Testis (tissue), 3 donors: ENCODE data around the gene LRRTM4. TPM values are rescaled to one million over a fixed set of nuclear protein-coding genes. Genes with fewer than 3 reads are reported as not detected.

Experiments used
- DNase-seq: peaks from one replicate; pipeline ENCODE4 v3.0.0-alpha.2; 2019
- H3K27ac ChIP-seq, 2 donors: fragments of 200-600 bp; sonication (generic); one replicate each; pipeline ENCODE4 v1.5.1; 2019
- H3K27me3 ChIP-seq: fragments of 200-600 bp; sonication (generic); one replicate; pipeline ENCODE4 v1.5.1; 2019
- H3K36me3 ChIP-seq: fragments of 200-600 bp; sonication (generic); one replicate; pipeline ENCODE4 v1.5.1; 2017; ENCODE audit warnings: low read depth; ENCODE audit errors: missing control alignments
- H3K4me1 ChIP-seq: fragments of 200-600 bp; sonication (generic); one replicate; pipeline ENCODE4 v1.5.1; 2019
- H3K4me3 ChIP-seq, 2 donors: fragments of 200-600 bp; sonication (generic); one replicate each; pipeline ENCODE4 v1.5.1; 2017 to 2019
- H3K9me3 ChIP-seq: fragments of 200-600 bp; sonication (generic); one replicate; pipeline ENCODE4 v1.5.1; 2017
- CTCF ChIP-seq, 3 experiments: fragments of 450-650 bp in 2 of 3; fragments of 200-600 bp in 1 of 3; sonication (generic) in 1 of 3; IDR thresholded peaks; one replicate each; pipeline ENCODE4 v1.5.1; 2016 to 2019; ENCODE audit warnings: antibody characterized with exemption in 3 of 3, mild to moderate bottlenecking in 2 of 3, moderate library complexity in 1 of 3
- POLR2A ChIP-seq: fragments of 450-650 bp; IDR thresholded peaks from one replicate; pipeline ENCODE4 v1.6.1; 2017; ENCODE audit warnings: antibody characterized with exemption, mild to moderate bottlenecking, moderate library complexity
- WGBS, 2 donors: methylation state at CpG; one replicate each; pipeline ENCODE4 v1.1.5; 2018; 5-methylcytosine and 5-hydroxymethylcytosine counted together
- intact Hi-C: fragments of 100-400 bp; cut with DNase I; formaldehyde crosslinking; loops from one replicate; pipeline ENCODE4 v1.15.1; 2023; ENCODE audit warnings: low total_unique reads
- polyA plus RNA-seq: library from polyadenylated mRNA; stranded (reverse); fragments of 350-450 nt; fragmentation: Illumina TruSeq; extraction: RNeasy Lipid Tissue Mini Kit (QIAGEN cat#74804); gene quantifications from one replicate; pipeline ENCODE4 v1.2.3, GENCODE V29; 2014; ENCODE audit warnings: low read depth, low replicate concordance; ENCODE audit not compliant: insufficient read depth
- total RNA-seq, 2 donors: library from RNA; depleted of rRNA; stranded (reverse); fragments of >200 nt; gene quantifications; one replicate each; pipeline ENCODE4 v1.2.3, GENCODE V29; 2016

LRRTM4 gene
- total and polyA plus RNA-seq, 3 donors from 2014 or later: 0.08 to 0.19 (median 0.13) TPM

DNA sequence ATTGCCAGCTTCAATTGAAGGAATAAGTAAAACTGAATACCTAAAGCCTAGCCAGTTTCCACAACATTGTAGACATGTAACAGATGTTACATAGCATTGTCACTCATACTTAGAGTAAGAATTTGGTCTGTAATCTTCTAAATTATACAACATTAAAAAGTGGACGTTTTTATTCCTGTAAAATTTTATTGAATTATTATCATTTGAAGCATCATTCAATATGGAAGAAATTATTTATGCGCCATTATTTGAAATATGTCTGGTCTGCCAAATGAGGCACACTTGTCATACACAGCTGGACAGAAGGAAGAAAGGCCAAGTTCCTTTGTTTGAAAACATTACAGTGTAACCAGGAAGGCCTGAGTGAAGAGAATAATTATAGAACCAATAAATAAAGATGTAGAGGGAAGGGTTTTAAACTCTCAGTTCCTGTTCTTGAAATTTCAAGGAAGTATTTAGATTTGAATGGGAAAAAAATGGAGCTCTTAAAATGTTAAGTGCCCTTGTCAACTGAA lies 575.5 kb downstream of the LRRTM4 start:
- no peak for DNase-seq
- TF ChIP-seq POLR2A: no peak
- no peak for TF ChIP-seq CTCF (IDR thresholded peaks at IDR 0.05)
- Histone ChIP-seq H3K4me1 (no peaks in the 10 kb centered on the region), H3K9me3 (no peaks in the 10 kb centered on the region), H3K4me3 (no peak overlapping the region), H3K27me3 (no peaks in the 10 kb centered on the region), H3K36me3 (no peaks in the 10 kb centered on the region), H3K27ac (no peak overlapping the region)
- intact Hi-C loops: no loop called here
- 68 to 71% methylated on average over 2 of the region's 2 CpGs for WGBS, 2 donors

GRCh38 chr2:76940559-76940958 lies 581.6 kb downstream of the LRRTM4 start:
- intact Hi-C loops: no loop called here
- 85 to 91% methylated on average over 3 of the region's 3 CpGs for WGBS, 2 donors
- TF ChIP-seq CTCF (IDR thresholded peaks at IDR 0.05) (no peak), POLR2A (no peak)
- H3K9me3 ChIP-seq: no peaks in the 10 kb centered on the region
- H3K4me1 ChIP-seq: no peaks in the 10 kb centered on the region
- H3K27ac ChIP-seq: no peak overlapping the region
- H3K4me3 ChIP-seq: no peak overlapping the region
- no peaks in the 10 kb centered on the region for H3K27me3 ChIP-seq
- H3K36me3 ChIP-seq: no peaks in the 10 kb centered on the region
- no peak for DNase-seq

DNA sequence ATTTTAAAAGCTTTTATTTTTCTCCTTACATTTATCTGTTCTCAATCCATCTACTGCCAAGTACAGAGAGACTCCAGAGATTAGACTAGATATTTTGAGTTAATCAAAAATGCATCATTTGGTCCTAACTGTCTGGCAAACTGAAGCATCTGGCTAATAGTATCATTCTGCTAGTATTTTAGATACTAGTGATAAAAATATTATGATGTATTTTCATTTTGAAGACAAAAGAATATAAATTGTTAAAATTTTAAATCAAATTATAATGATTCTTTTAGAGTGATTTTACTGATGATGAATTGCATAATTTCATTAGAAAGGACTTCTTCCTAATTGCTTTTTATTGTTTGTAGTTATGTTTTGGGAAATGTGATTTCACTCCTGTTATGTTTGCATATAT lies 584.0 kb downstream of the LRRTM4 start:
- intact Hi-C loops: no loop called here
- Histone ChIP-seq H3K27me3 (no peaks in the 10 kb centered on the region), H3K4me1 (no peaks in the 10 kb centered on the region), H3K9me3 (no peaks in the 10 kb centered on the region), H3K36me3 (no peaks in the 10 kb centered on the region), H3K4me3 (no peak overlapping the region), H3K27ac (no peak overlapping the region)
- DNase-seq: no peak
- TF ChIP-seq CTCF (IDR thresholded peaks at IDR 0.05) (no peak), POLR2A (no peak)

- no peak overlapping the region for H3K4me3 ChIP-seq
- no peaks in the 10 kb centered on the region for H3K27me3 ChIP-seq
- intact Hi-C loops: no loop called here
- no peaks in the 10 kb centered on the region for H3K4me1 ChIP-seq
- no peaks in the 10 kb centered on the region for H3K36me3 ChIP-seq
- 87 to 88% methylated on average over 2 of the region's 2 CpGs for WGBS, 2 donors
- H3K27ac ChIP-seq: no peak overlapping the region
- no peaks in the 10 kb centered on the region for H3K9me3 ChIP-seq
- DNase-seq: no peak
- no peak for TF ChIP-seq POLR2A
- no peak for TF ChIP-seq CTCF (IDR thresholded peaks at IDR 0.05)
These were observed 589.6 kb downstream of the LRRTM4 start for GRCh38 chr2:76932550-76932949.

GRCh38 chr2:76930056-76930744 lies 592.0 kb downstream of the LRRTM4 start:
- no peak for TF ChIP-seq POLR2A
- no peak for DNase-seq
- no peak overlapping the region for H3K4me3 ChIP-seq
- no peaks in the 10 kb centered on the region for H3K4me1 ChIP-seq
- no peak overlapping the region for H3K27ac ChIP-seq
- WGBS, 2 donors: 90 to 96% methylated on average over 8 of the region's 8 CpGs
- H3K9me3 ChIP-seq: no peaks in the 10 kb centered on the region
- H3K36me3 ChIP-seq: no peaks in the 10 kb centered on the region
- intact Hi-C loops: no loop called here
- no peaks in the 10 kb centered on the region for H3K27me3 ChIP-seq
